Nephron (organoid): ENCODE data around the gene WWOX.

ENCODE experiments used
- H3K27ac Mint-ChIP-seq, 3 experiments: 2 replicates each; pipeline ENCODE4 v1.8.0; 2020; ENCODE audit warnings: mixed read lengths in 3 of 3, mild to moderate bottlenecking in 2 of 3, moderate library complexity in 1 of 3
- H3K27me3 Mint-ChIP-seq: 2 replicates; pipeline ENCODE4 v1.8.0; 2021; ENCODE audit warnings: low read depth, mild to moderate bottlenecking, moderate library complexity, mixed read lengths
- H3K36me3 Mint-ChIP-seq: 2 replicates; pipeline ENCODE4 v1.8.0; 2020; ENCODE audit warnings: low read depth, mixed read lengths
- H3K4me1 Mint-ChIP-seq: 2 replicates; pipeline ENCODE4 v1.8.0; 2020; ENCODE audit warnings: mixed read lengths
- H3K4me3 Mint-ChIP-seq, 3 experiments: 2 replicates each; pipeline ENCODE4 v1.8.0; 2020; ENCODE audit warnings: mild to moderate bottlenecking in 3 of 3, mixed read lengths in 3 of 3, moderate library complexity in 2 of 3
- H3K9me3 Mint-ChIP-seq: 2 replicates; pipeline ENCODE4 v1.8.0; 2020; ENCODE audit warnings: mixed read lengths
- CTCF ChIP-seq, 3 experiments: fragments of 200-600 bp; sonication (generic); IDR thresholded peaks; one replicate each; pipeline ENCODE4 v1.5.0; 2021; ENCODE audit warnings: antibody characterized with exemption in 3 of 3; ENCODE audit not compliant: unreplicated experiment in 3 of 3

The WWOX gene

GRCh38 chr16:78984887-78985464 is 885.5 kb downstream of the WWOX start:
- Mint-ChIP-seq H3K27me3 (peaks cover 11% of the 10 kb centered on the region), H3K4me3 (no peak overlapping the region), H3K27ac (peak overlapping the region; percentile 4 to 44 (median 18)), H3K36me3 (no peaks in the 10 kb centered on the region), H3K4me1 (peaks cover 18% of the 10 kb centered on the region), H3K9me3 (no peaks in the 10 kb centered on the region)
- TF ChIP-seq CTCF (IDR thresholded peaks at IDR 0.05; ENCODE audit: unreplicated experiment in 3 of 3), result no peak

GRCh38 chr16:78985716-78986605 is 886.5 kb downstream of the WWOX start:
- H3K4me3 Mint-ChIP-seq, result no peak overlapping the region
- H3K36me3 Mint-ChIP-seq, result no peaks in the 10 kb centered on the region
- peaks cover 18% of the 10 kb centered on the region for H3K4me1 Mint-ChIP-seq
- peaks cover 11% of the 10 kb centered on the region for H3K27me3 Mint-ChIP-seq
- no peak for TF ChIP-seq CTCF (IDR thresholded peaks at IDR 0.05; ENCODE audit: unreplicated experiment in 3 of 3)
- H3K27ac Mint-ChIP-seq, result no peak overlapping the region
- no peaks in the 10 kb centered on the region for H3K9me3 Mint-ChIP-seq

GRCh38 chr16:78987666-78988065 is 888.2 kb downstream of the WWOX start:
- TF ChIP-seq CTCF (IDR thresholded peaks at IDR 0.05; ENCODE audit: unreplicated experiment in 3 of 3), result no peak
- no peaks in the 10 kb centered on the region for H3K36me3 Mint-ChIP-seq
- no peak overlapping the region for H3K27ac Mint-ChIP-seq

GRCh38 chr16:78988361-78988969 is 889.0 kb downstream of the WWOX start:
- H3K4me1 Mint-ChIP-seq, result peaks cover 8% of the 10 kb centered on the region

More at GRCh38 chr16:78987666-78988065, 888.2 kb downstream of the WWOX start:
- Mint-ChIP-seq H3K27me3 (peaks cover 15% of the 10 kb centered on the region), H3K9me3 (no peaks in the 10 kb centered on the region), H3K4me1 (peaks cover 8% of the 10 kb centered on the region), H3K4me3 (no peak overlapping the region)

GRCh38 chr16:78990309-78990701 is 890.9 kb downstream of the WWOX start:
- H3K36me3 Mint-ChIP-seq, result no peaks in the 10 kb centered on the region
- H3K27me3 Mint-ChIP-seq, result peaks cover 38% of the 10 kb centered on the region
- no peaks in the 10 kb centered on the region for H3K9me3 Mint-ChIP-seq
- no peak for TF ChIP-seq CTCF (IDR thresholded peaks at IDR 0.05; ENCODE audit: unreplicated experiment in 3 of 3)
- H3K4me3 Mint-ChIP-seq, result no peak overlapping the region
- H3K27ac Mint-ChIP-seq, result no peak overlapping the region
- peaks cover 8% of the 10 kb centered on the region for H3K4me1 Mint-ChIP-seq

More at GRCh38 chr16:78988361-78988969, 889.0 kb downstream of the WWOX start:
- Mint-ChIP-seq H3K27me3 (peaks cover 20% of the 10 kb centered on the region), H3K36me3 (no peaks in the 10 kb centered on the region), H3K9me3 (no peaks in the 10 kb centered on the region), H3K27ac (no peak overlapping the region), H3K4me3 (no peak overlapping the region)
- peak in 1 of 3 experiments; percentile 16 for TF ChIP-seq CTCF (IDR thresholded peaks at IDR 0.05; ENCODE audit: unreplicated experiment in 3 of 3)
